H1 (cell line): Measurements from ENCODE around the gene NPIPA2. TPM values are rescaled to one million over a fixed set of nuclear protein-coding genes. Genes with fewer than 3 reads are reported as not detected.
"Not testable (repeated sequence)": the region's sequence is repeated elsewhere in the genome, so short reads cannot be mapped to it uniquely, and the experiment has no call there.

ENCODE experiments used
- CTCF ChIA-PET: fragments of 300-600 bp; sonication (Branson Sonifier 250); formaldehyde crosslinking; loops from one replicate; lab custom pipeline; 2021; ENCODE audit not compliant: partially characterized antibody; lab: Charles Lee
- POLR2A ChIA-PET: fragments of 300-600 bp; sonication (Branson Sonifier 250); formaldehyde crosslinking; loops from one replicate; lab custom pipeline; 2021; ENCODE audit warnings: inconsistent platforms; ENCODE audit not compliant: partially characterized antibody; lab: Charles Lee
- DNase-seq, 2 experiments: peaks; one replicate each; pipeline versions ENCODE4 v3.0.0 to v3.0.0-alpha.2; 2010 to 2022; ENCODE audit warnings: low spot score in 2 of 2, low read depth in 1 of 2, mixed read lengths in 1 of 2
- FAIRE-seq: peaks from 2 replicates; lab custom pipeline; 2011; peaks lifted over from hg19 to GRCh38; lab: Jason Lieb, UNC
- H2AFZ ChIP-seq: 2 replicates; pipeline ENCODE4 v1.8.1; 2012; ENCODE audit warnings: low read length, inconsistent platforms
- H2AK5ac ChIP-seq: 2 replicates; pipeline ENCODE4 v1.6.1; 2013; ENCODE audit warnings: low read depth, low read length
- H2BK120ac ChIP-seq: replicated peaks from 2 replicates; pipeline ENCODE3; 2013; ENCODE audit warnings: low read depth, low read length, inconsistent platforms
- H2BK12ac ChIP-seq: 2 replicates; pipeline ENCODE4 v1.6.1; 2013; ENCODE audit warnings: low read depth, low read length
- H2BK15ac ChIP-seq: 2 replicates; pipeline ENCODE4 v1.6.1; 2013; ENCODE audit warnings: low read length
- H2BK20ac ChIP-seq: 2 replicates; pipeline ENCODE4 v1.6.1; 2013; ENCODE audit warnings: low read length
- H2BK5ac ChIP-seq: 2 replicates; pipeline ENCODE4 v1.6.1; 2013; ENCODE audit warnings: low read depth, low read length
- H3K14ac ChIP-seq: 2 replicates; pipeline ENCODE4 v1.6.1; 2013; ENCODE audit warnings: inconsistent platforms; ENCODE audit not compliant: insufficient read length
- H3K18ac ChIP-seq: 2 replicates; pipeline ENCODE4 v1.6.1; 2013; ENCODE audit warnings: low read length; ENCODE audit errors: extremely low read depth
- H3K23ac ChIP-seq: 2 replicates; pipeline ENCODE4 v1.6.1; 2013; ENCODE audit warnings: inconsistent platforms; ENCODE audit not compliant: insufficient read length
- H3K23me2 ChIP-seq: 2 replicates; pipeline ENCODE4 v1.6.1; 2013; ENCODE audit warnings: low read depth, low read length
- H3K27ac ChIP-seq: 2 replicates; pipeline ENCODE4 v1.6.1; 2011; ENCODE audit warnings: low read depth, low read length, inconsistent platforms
- H3K27me3 ChIP-seq, 4 experiments: replicated peaks in 1 of 4; 1 replicate in 1 of 4; 2 replicates in 3 of 4; pipeline versions ENCODE4 v1.6.1 to v1.8.1; 2011 to 2013; ENCODE audit warnings: low read length in 3 of 4, mild to moderate bottlenecking in 3 of 4, inconsistent platforms in 2 of 4, mixed read lengths in 2 of 4, moderate library complexity in 1 of 4; ENCODE audit not compliant: control insufficient read depth in 3 of 4, insufficient read depth in 3 of 4; ENCODE audit errors: extremely low read depth in 1 of 4
- H3K36me3 ChIP-seq, 4 experiments: 2 replicates each; pipeline versions ENCODE4 v1.6.1 to v1.8.1; 2011 to 2013; ENCODE audit warnings: mild to moderate bottlenecking in 4 of 4, low read length in 3 of 4, moderate library complexity in 2 of 4, control low read depth in 1 of 4, inconsistent platforms in 1 of 4; ENCODE audit not compliant: insufficient read depth in 4 of 4, control insufficient read depth in 2 of 4
- H3K4ac ChIP-seq: replicated peaks from 2 replicates; pipeline ENCODE3; 2013; ENCODE audit warnings: low read length, low read depth, mixed read lengths, inconsistent platforms; ENCODE audit not compliant: insufficient read length
- H3K4me1 ChIP-seq, 4 experiments: replicated peaks in 1 of 4; 1 replicate in 1 of 4; 2 replicates in 3 of 4; pipeline versions ENCODE4 v1.6.1 to v1.8.1; 2011 to 2013; ENCODE audit warnings: low read length in 3 of 4, inconsistent platforms in 2 of 4, mixed read lengths in 1 of 4; ENCODE audit not compliant: insufficient read depth in 4 of 4, control insufficient read depth in 3 of 4
- H3K4me2 ChIP-seq, 2 experiments: 2 replicates each; pipeline versions ENCODE4 v1.6.1 to v1.8.1; 2011 to 2013; ENCODE audit warnings: low read depth in 2 of 2, low read length in 2 of 2, control low read depth in 1 of 2, inconsistent platforms in 1 of 2, mild to moderate bottlenecking in 1 of 2; ENCODE audit not compliant: insufficient read depth in 1 of 2
- H3K4me3 ChIP-seq, 4 experiments: fragments of 200-600, 300-600 bp in 1 of 4; sonication (generic), shearing (Covaris generic), sonication (Bioruptor Twin) in 1 of 4; 2 replicates each; pipeline versions ENCODE4 v1.5.1 to v1.8.1; 2011 to 2016; ENCODE audit warnings: low read length in 4 of 4, low read depth in 3 of 4, control low read depth in 2 of 4, inconsistent platforms in 2 of 4, mild to moderate bottlenecking in 2 of 4, mixed read lengths in 1 of 4, moderate library complexity in 1 of 4; ENCODE audit not compliant: insufficient read depth in 2 of 4; ENCODE audit errors: extremely low read depth in 1 of 4
- H3K56ac ChIP-seq: replicated peaks from 2 replicates; pipeline ENCODE3; 2013; ENCODE audit warnings: low read depth, mild to moderate bottlenecking, mixed read lengths, low read length, inconsistent platforms; ENCODE audit not compliant: insufficient read length
- H3K79me1 ChIP-seq: 2 replicates; pipeline ENCODE4 v1.6.1; 2013; ENCODE audit warnings: low read depth, low read length, control low read depth
- H3K79me2 ChIP-seq, 2 experiments: 2 replicates each; pipeline versions ENCODE4 v1.6.1 to v1.8.1; 2012 to 2013; ENCODE audit warnings: low read length in 2 of 2, mild to moderate bottlenecking in 2 of 2, inconsistent platforms in 1 of 2; ENCODE audit not compliant: insufficient read depth in 2 of 2, control insufficient read depth in 1 of 2
- H3K9ac ChIP-seq, 4 experiments: replicated peaks in 1 of 4; 1 replicate in 1 of 4; 2 replicates in 3 of 4; pipeline versions ENCODE4 v1.6.1 to v1.8.1; 2011 to 2013; ENCODE audit warnings: low read depth in 3 of 4, low read length in 3 of 4, control low read depth in 2 of 4, mild to moderate bottlenecking in 2 of 4, moderate library complexity in 2 of 4, inconsistent platforms in 1 of 4; ENCODE audit errors: extremely low read depth in 1 of 4
- H3K9me3 ChIP-seq, 2 experiments: 2 replicates each; pipeline versions ENCODE4 v1.6.1 to v1.8.1; 2012 to 2013; ENCODE audit warnings: mild to moderate bottlenecking in 2 of 2, moderate library complexity in 2 of 2, control low read depth in 1 of 2, inconsistent platforms in 1 of 2, low read depth in 1 of 2, low read length in 1 of 2, mixed read lengths in 1 of 2; ENCODE audit not compliant: insufficient read depth in 2 of 2
- H4K20me1 ChIP-seq, 2 experiments: replicated peaks in 1 of 2; 2 replicates each; pipeline versions ENCODE3 to v1.8.1; 2011 to 2013; ENCODE audit warnings: inconsistent platforms in 2 of 2, low read length in 2 of 2, mild to moderate bottlenecking in 1 of 2; ENCODE audit not compliant: insufficient read depth in 2 of 2, control insufficient read depth in 1 of 2
- H4K5ac ChIP-seq: 2 replicates; pipeline ENCODE4 v1.6.1; 2013; ENCODE audit warnings: low read length, low read depth, mixed read lengths, inconsistent platforms; ENCODE audit not compliant: insufficient read length
- H4K8ac ChIP-seq: 2 replicates; pipeline ENCODE4 v1.8.0; 2013; ENCODE audit warnings: mild to moderate bottlenecking, moderate library complexity, low read length, inconsistent platforms; ENCODE audit not compliant: insufficient read depth; ENCODE audit errors: extremely low read depth
- H4K91ac ChIP-seq: replicated peaks from 2 replicates; pipeline ENCODE3; 2013; ENCODE audit warnings: low read length, mixed read lengths, inconsistent platforms; ENCODE audit not compliant: insufficient read length
- WGBS, 2 experiments: shearing (Covaris generic) in 1 of 2; methylation state at CpG; one replicate each; pipeline versions ENCODE4 v1.1.6 to v1.1.7; 2013 to 2015; ENCODE audit warnings: low lambda C conversion rate in 2 of 2, mixed read lengths in 2 of 2, inconsistent platforms in 1 of 2, low coverage in 1 of 2, missing lambda C conversion rate in 1 of 2; ENCODE audit not compliant: insufficient replicate concordance in 2 of 2, insufficient coverage in 1 of 2, insufficient read length in 1 of 2; ENCODE audit errors: extremely low coverage in 1 of 2, missing lambda C conversion rate in 1 of 2; 5-methylcytosine and 5-hydroxymethylcytosine counted together
- long read RNA-seq, 2 experiments: library from RNA in 1 of 2; library from capped mRNA in 1 of 2; stranded (forward); transcript quantifications; one replicate each; pipeline ENCODE4 v2.0.0, GENCODE V29; 2021; ENCODE audit warnings: inconsistent platforms in 1 of 2
- polyA minus RNA-seq, 3 experiments: library from RNA; depleted of rRNA, polyadenylated mRNA; stranded (reverse); fragments of >200 nt; gene quantifications; 1 replicate in 2 of 3; 2 replicates in 1 of 3; pipeline ENCODE4 v1.2.3, GENCODE V29; 2011
- polyA plus RNA-seq, 7 experiments: library from polyadenylated mRNA; depleted of rRNA in 3 of 7; stranded (reverse) in 5 of 7; unstranded in 2 of 7; fragments of >200 nt in 5 of 7; fragments of 200-250 nt in 2 of 7; gene quantifications; 1 replicate in 5 of 7; 2 replicates in 1 of 7; 4 replicates in 1 of 7; pipeline versions ENCODE4 v1.2.1 to v1.2.3, GENCODE V29; 2011 to 2013; ENCODE audit warnings: missing spikeins in 2 of 7, mixed read lengths in 2 of 7
- total RNA-seq: library from RNA; stranded (reverse); fragmentation: NEBNext Ultra II Directional; extraction: Animal tissue kit (Norgen Biotek cat#: 25700); gene quantifications from 2 replicates; pipeline ENCODE4 v1.2.1, GENCODE V29; 2021

The NPIPA2 gene
- 16.8 and 17.8 TPM in 2 replicates for total RNA-seq
- 7.6 and 8.9 TPM in 2 replicates for polyA plus RNA-seq (2011; rRNA removed)
- 11.2 TPM for polyA plus RNA-seq (2011; cell fraction: cytosol; rRNA removed)
- 13.4 TPM for polyA plus RNA-seq (2011; cell fraction: nucleus; rRNA removed)
- polyA plus RNA-seq (2012, experiment 1 of 2): 12.6 to 20.1 TPM (median 17.2 TPM) in 4 replicates
- polyA plus RNA-seq (2012, experiment 2 of 2): 9.4 TPM
- 7.3 TPM for polyA plus RNA-seq (2013, experiment 1 of 2)
- polyA plus RNA-seq (2013, experiment 2 of 2): 8.8 TPM
- 4.7 and 6.0 TPM in 2 replicates for polyA minus RNA-seq (2011; rRNA and poly(A)+ RNA removed)
- 4.5 TPM for polyA minus RNA-seq (2011; cell fraction: cytosol; rRNA and poly(A)+ RNA removed)
- polyA minus RNA-seq (2011; cell fraction: nucleus; rRNA and poly(A)+ RNA removed): 4.6 TPM
- long read RNA-seq, experiment 1, partial matches to known transcripts: 0 of 4 reads
- long read RNA-seq, experiment 1, other reads (novel, unspliced or antisense): 4 of 4 reads
- long read RNA-seq, experiment 2, partial matches to known transcripts: 0 of 2 reads
- long read RNA-seq, experiment 2, other reads (novel, unspliced or antisense): 2 of 2 reads

- POLR2A ChIA-PET, H2BK12ac ChIP-seq: not testable (repeated sequence)
These were observed at the start of gene NPIPA2 for GRCh38 chr16:14742273-14743128. TSS of gene NPIPA2 (plus strand) at chr16:14742533. CDS start at chr16:14748066, 5,533 bp downstream.

More at GRCh38 chr16:14742273-14743128, at the start of gene NPIPA2:
- DNase-seq, H2BK120ac ChIP-seq, H4K5ac ChIP-seq, H2BK15ac ChIP-seq, H2AFZ ChIP-seq, H3K79me2 ChIP-seq, H2BK5ac ChIP-seq, H4K91ac ChIP-seq, H3K14ac ChIP-seq, H3K4me3 ChIP-seq, H3K4me1 ChIP-seq, H3K4ac ChIP-seq, H3K27ac ChIP-seq, H3K4me2 ChIP-seq, FAIRE-seq, H2AK5ac ChIP-seq, CTCF ChIA-PET, H3K23me2 ChIP-seq, H3K27me3 ChIP-seq, H3K18ac ChIP-seq, H4K20me1 ChIP-seq, H3K9me3 ChIP-seq, H3K79me1 ChIP-seq, H3K9ac ChIP-seq, H2BK20ac ChIP-seq, H3K23ac ChIP-seq, H4K8ac ChIP-seq, H3K36me3 ChIP-seq, H3K56ac ChIP-seq: not testable (repeated sequence)
- no CpG with 5 or more reads among the region's 73 CpGs for WGBS, 2 experiments
